ENCODE measurements around the gene ECT2.

The ECT2 gene

GRCh38 chr3:172840913-172841312, 90.4 kb downstream of the ECT2 start:
- H2BK5ac ChIP-seq (ENCODE audit: low read depth, low read length, poor library complexity, severe bottlenecking): no peak overlapping the region
- H2BK15ac ChIP-seq (ENCODE audit: low read depth, poor library complexity, severe bottlenecking): no peak overlapping the region
- no peak overlapping the region for H4K8ac ChIP-seq (ENCODE audit: low read length)
- no peaks in the 10 kb centered on the region for H3K79me1 ChIP-seq (replicated peaks; ENCODE audit: low read length, poor library complexity, severe bottlenecking)
- no peaks in the 10 kb centered on the region for H3K4me1 ChIP-seq (ENCODE audit: control insufficient read depth, insufficient read depth, low read depth, low read length)
- no peak for DNase-seq
- no peak overlapping the region for H3K4me3 ChIP-seq (ENCODE audit: insufficient read depth in 1 of 2, low read depth in 1 of 2, low read length in 2 of 2)
- H3K27ac ChIP-seq (ENCODE audit: low read length, poor library complexity, severe bottlenecking): no peak overlapping the region
- H3K4ac ChIP-seq (ENCODE audit: low read depth in 1 of 2, low read length in 2 of 2): no peak overlapping the region
- H3K9ac ChIP-seq (ENCODE audit: low read length): no peak overlapping the region
- no peak overlapping the region for H3K4me2 ChIP-seq (ENCODE audit: low read length, poor library complexity, severe bottlenecking)
- WGBS: 83% methylated on average over 4 of the region's 4 CpGs
- H3K36me3 ChIP-seq (ENCODE audit: control insufficient read depth in 1 of 2, insufficient read depth in 2 of 2, low read depth in 1 of 2, low read length in 2 of 2): no peaks in the 10 kb centered on the region
- no peak overlapping the region for H4K91ac ChIP-seq (ENCODE audit: low read length)
- H2AFZ ChIP-seq (ENCODE audit: low read depth, low read length): no peak overlapping the region
- H2BK12ac ChIP-seq (ENCODE audit: low read length in 2 of 2): no peak overlapping the region
- H3K14ac ChIP-seq (ENCODE audit: low read length in 2 of 2): no peak overlapping the region
- H3K9me3 ChIP-seq (ENCODE audit: control insufficient read depth, low read length): no peaks in the 10 kb centered on the region
- no peak overlapping the region for H2BK120ac ChIP-seq (ENCODE audit: low read depth, low read length)
- no peak overlapping the region for H2AK5ac ChIP-seq (ENCODE audit: low read length, severe bottlenecking)
- H3K23ac ChIP-seq (ENCODE audit: low read length in 2 of 2): no peak overlapping the region
- H3K27me3 ChIP-seq (ENCODE audit: control insufficient read depth in 1 of 2, insufficient read depth in 1 of 2, low read length in 2 of 2): peaks cover 0 to 88% of the 10 kb centered on the region in 2 experiments
- no peak overlapping the region for H3K18ac ChIP-seq (ENCODE audit: low read depth in 1 of 2, low read length in 2 of 2)

- Histone ChIP-seq H3K4me2 (ENCODE audit: low read length, poor library complexity, severe bottlenecking) (no peak overlapping the region), H3K18ac (ENCODE audit: low read depth in 1 of 2, low read length in 2 of 2) (no peak overlapping the region), H3K9me3 (ENCODE audit: control insufficient read depth, low read length) (no peaks in the 10 kb centered on the region), H3K9ac (ENCODE audit: low read length) (no peak overlapping the region), H3K23ac (ENCODE audit: low read length in 2 of 2) (no peak overlapping the region), H3K14ac (ENCODE audit: low read length in 2 of 2) (no peak overlapping the region), H2AFZ (ENCODE audit: low read depth, low read length) (no peak overlapping the region), H4K8ac (ENCODE audit: low read length) (no peak overlapping the region), H3K27me3 (ENCODE audit: control insufficient read depth in 1 of 2, insufficient read depth in 1 of 2, low read length in 2 of 2) (peaks cover 0 to 82% of the 10 kb centered on the region in 2 experiments), H2BK120ac (ENCODE audit: low read depth, low read length) (no peak overlapping the region), H3K79me1 (replicated peaks; ENCODE audit: low read length, poor library complexity, severe bottlenecking) (no peaks in the 10 kb centered on the region), H3K4me3 (ENCODE audit: insufficient read depth in 1 of 2, low read depth in 1 of 2, low read length in 2 of 2) (no peak overlapping the region), H3K27ac (ENCODE audit: low read length, poor library complexity, severe bottlenecking) (no peak overlapping the region), H3K4me1 (ENCODE audit: control insufficient read depth, insufficient read depth, low read depth, low read length) (peaks cover 4% of the 10 kb centered on the region), H3K4ac (ENCODE audit: low read depth in 1 of 2, low read length in 2 of 2) (no peak overlapping the region), H3K36me3 (ENCODE audit: control insufficient read depth in 1 of 2, insufficient read depth in 2 of 2, low read depth in 1 of 2, low read length in 2 of 2) (no peaks in the 10 kb centered on the region), H2AK5ac (ENCODE audit: low read length, severe bottlenecking) (no peak overlapping the region), H2BK12ac (ENCODE audit: low read length in 2 of 2) (no peak overlapping the region), H4K91ac (ENCODE audit: low read length) (no peak overlapping the region), H2BK5ac (ENCODE audit: low read depth, low read length, poor library complexity, severe bottlenecking) (no peak overlapping the region), H2BK15ac (ENCODE audit: low read depth, poor library complexity, severe bottlenecking) (no peak overlapping the region)
- DNase-seq: peak; percentile 11
- 71% methylated on average over 4 of the region's 4 CpGs for WGBS
These were observed 93.9 kb downstream of the ECT2 start for GRCh38 chr3:172844428-172844827.

GRCh38 chr3:172846103-172846561, 95.6 kb downstream of the ECT2 start:
- Histone ChIP-seq H3K27ac (ENCODE audit: low read length, poor library complexity, severe bottlenecking) (peak overlapping the region; percentile 78), H3K9ac (ENCODE audit: low read length) (no peak overlapping the region), H3K4me2 (ENCODE audit: low read length, poor library complexity, severe bottlenecking) (no peak overlapping the region), H3K14ac (ENCODE audit: low read length in 2 of 2) (no peak overlapping the region), H2AFZ (ENCODE audit: low read depth, low read length) (no peak overlapping the region), H3K18ac (ENCODE audit: low read depth in 1 of 2, low read length in 2 of 2) (peak overlapping the region in 1 of 2 experiments; percentile 12), H4K91ac (ENCODE audit: low read length) (no peak overlapping the region), H3K79me1 (replicated peaks; ENCODE audit: low read length, poor library complexity, severe bottlenecking) (no peaks in the 10 kb centered on the region), H3K4me3 (ENCODE audit: insufficient read depth in 1 of 2, low read depth in 1 of 2, low read length in 2 of 2) (no peak overlapping the region), H2AK5ac (ENCODE audit: low read length, severe bottlenecking) (no peak overlapping the region), H2BK15ac (ENCODE audit: low read depth, poor library complexity, severe bottlenecking) (no peak overlapping the region), H3K23ac (ENCODE audit: low read length in 2 of 2) (no peak overlapping the region), H3K9me3 (ENCODE audit: control insufficient read depth, low read length) (no peaks in the 10 kb centered on the region), H3K4ac (ENCODE audit: low read depth in 1 of 2, low read length in 2 of 2) (no peak overlapping the region), H3K27me3 (ENCODE audit: control insufficient read depth in 1 of 2, insufficient read depth in 1 of 2, low read length in 2 of 2) (peaks cover 0 to 83% of the 10 kb centered on the region in 2 experiments), H3K36me3 (ENCODE audit: control insufficient read depth in 1 of 2, insufficient read depth in 2 of 2, low read depth in 1 of 2, low read length in 2 of 2) (no peaks in the 10 kb centered on the region), H3K4me1 (ENCODE audit: control insufficient read depth, insufficient read depth, low read depth, low read length) (peaks cover 4% of the 10 kb centered on the region), H2BK120ac (ENCODE audit: low read depth, low read length) (no peak overlapping the region), H2BK12ac (ENCODE audit: low read length in 2 of 2) (no peak overlapping the region), H2BK5ac (ENCODE audit: low read depth, low read length, poor library complexity, severe bottlenecking) (no peak overlapping the region), H4K8ac (ENCODE audit: low read length) (no peak overlapping the region)
- no peak for DNase-seq
- 75% methylated on average over 1 of the region's 4 CpGs for WGBS

GRCh38 chr3:172846706-172847105, 96.2 kb downstream of the ECT2 start:
- H3K9ac ChIP-seq (ENCODE audit: low read length): no peak overlapping the region
- no peaks in the 10 kb centered on the region for H3K36me3 ChIP-seq (ENCODE audit: control insufficient read depth in 1 of 2, insufficient read depth in 2 of 2, low read depth in 1 of 2, low read length in 2 of 2)
- H2BK12ac ChIP-seq (ENCODE audit: low read length in 2 of 2): no peak overlapping the region
- H3K4me3 ChIP-seq (ENCODE audit: insufficient read depth in 1 of 2, low read depth in 1 of 2, low read length in 2 of 2): no peak overlapping the region
- no peak overlapping the region for H3K14ac ChIP-seq (ENCODE audit: low read length in 2 of 2)
- peaks cover 4% of the 10 kb centered on the region for H3K4me1 ChIP-seq (ENCODE audit: control insufficient read depth, insufficient read depth, low read depth, low read length)
- H3K4ac ChIP-seq (ENCODE audit: low read depth in 1 of 2, low read length in 2 of 2): no peak overlapping the region
- H4K91ac ChIP-seq (ENCODE audit: low read length): no peak overlapping the region
- no peak overlapping the region for H2BK5ac ChIP-seq (ENCODE audit: low read depth, low read length, poor library complexity, severe bottlenecking)
- no peak for DNase-seq
- no peaks in the 10 kb centered on the region for H3K79me1 ChIP-seq (replicated peaks; ENCODE audit: low read length, poor library complexity, severe bottlenecking)
- 67% methylated on average over 2 of the region's 2 CpGs for WGBS
- H3K27me3 ChIP-seq (ENCODE audit: control insufficient read depth in 1 of 2, insufficient read depth in 1 of 2, low read length in 2 of 2): peaks cover 0 to 81% of the 10 kb centered on the region in 2 experiments
- no peak overlapping the region for H2BK120ac ChIP-seq (ENCODE audit: low read depth, low read length)
- H2BK15ac ChIP-seq (ENCODE audit: low read depth, poor library complexity, severe bottlenecking): no peak overlapping the region
- H3K18ac ChIP-seq (ENCODE audit: low read depth in 1 of 2, low read length in 2 of 2): no peak overlapping the region
- no peaks in the 10 kb centered on the region for H3K9me3 ChIP-seq (ENCODE audit: control insufficient read depth, low read length)
- no peak overlapping the region for H2AFZ ChIP-seq (ENCODE audit: low read depth, low read length)
- H3K23ac ChIP-seq (ENCODE audit: low read length in 2 of 2): no peak overlapping the region
- H3K4me2 ChIP-seq (ENCODE audit: low read length, poor library complexity, severe bottlenecking): no peak overlapping the region
- no peak overlapping the region for H4K8ac ChIP-seq (ENCODE audit: low read length)
- H2AK5ac ChIP-seq (ENCODE audit: low read length, severe bottlenecking): no peak overlapping the region
- H3K27ac ChIP-seq (ENCODE audit: low read length, poor library complexity, severe bottlenecking): peak overlapping the region; percentile 78
